ENCODE data around the gene GREB1. TPM values are rescaled to one million over a fixed set of nuclear protein-coding genes. Genes with fewer than 3 reads are reported as not detected.
A peak's percentile ranks its signal among the peaks of the same experiment; 100 is the strongest.

GREB1 gene
- total and polyA plus RNA-seq, 2 of the 13 experiments (the other 11 are each of a cell fraction or from before 2014, with no cell fraction given) = 31.3 to 61.2 TPM

- TF ChIP-seq ZNF468 (CRISPR knock-in tag; IDR thresholded peaks at IDR 0.05) (no peak), ZNF549 (CRISPR knock-in tag; IDR thresholded peaks at IDR 0.05) (no peak), PLRG1 (conservative IDR thresholded peaks at IDR 0.05) (no peak), GABPB1 (CRISPR knock-in tag; IDR thresholded peaks at IDR 0.05) (peak; percentile 59), TBX2 (CRISPR knock-in tag; IDR thresholded peaks at IDR 0.05; ENCODE audit: borderline replicate concordance) (peak; percentile 12; the same call in 1 of the 2 replicates), MZF1 (CRISPR knock-in tag; IDR thresholded peaks at IDR 0.05; ENCODE audit: borderline replicate concordance) (no peak), FLYWCH1 (CRISPR knock-in tag; IDR thresholded peaks at IDR 0.05) (no peak), SRF (IDR thresholded peaks at IDR 0.05; ENCODE audit: low read depth, low read length) (no peak), ZFYVE20 (CRISPR knock-in tag; IDR thresholded peaks at IDR 0.05; ENCODE audit: borderline replicate concordance, low read depth) (0 out of 2 replicates have a peak, but pooled peaks have one; percentile 32), TP53 (CRISPR knock-in tag; conservative IDR thresholded peaks at IDR 0.05) (no peak), SALL1 (CRISPR knock-in tag; IDR thresholded peaks at IDR 0.05) (no peak), GPN1 (CRISPR knock-in tag; IDR thresholded peaks at IDR 0.05; ENCODE audit: borderline replicate concordance) (no peak), E2F5 (CRISPR knock-in tag; conservative IDR thresholded peaks at IDR 0.05) (no peak), CBX5 (CRISPR knock-in tag; IDR thresholded peaks at IDR 0.05; ENCODE audit: borderline replicate concordance) (no peak), ZNF260 (CRISPR knock-in tag; IDR thresholded peaks at IDR 0.05; ENCODE audit: borderline replicate concordance, low read depth) (no peak)
- TF ChIP-seq, protein P1, sequence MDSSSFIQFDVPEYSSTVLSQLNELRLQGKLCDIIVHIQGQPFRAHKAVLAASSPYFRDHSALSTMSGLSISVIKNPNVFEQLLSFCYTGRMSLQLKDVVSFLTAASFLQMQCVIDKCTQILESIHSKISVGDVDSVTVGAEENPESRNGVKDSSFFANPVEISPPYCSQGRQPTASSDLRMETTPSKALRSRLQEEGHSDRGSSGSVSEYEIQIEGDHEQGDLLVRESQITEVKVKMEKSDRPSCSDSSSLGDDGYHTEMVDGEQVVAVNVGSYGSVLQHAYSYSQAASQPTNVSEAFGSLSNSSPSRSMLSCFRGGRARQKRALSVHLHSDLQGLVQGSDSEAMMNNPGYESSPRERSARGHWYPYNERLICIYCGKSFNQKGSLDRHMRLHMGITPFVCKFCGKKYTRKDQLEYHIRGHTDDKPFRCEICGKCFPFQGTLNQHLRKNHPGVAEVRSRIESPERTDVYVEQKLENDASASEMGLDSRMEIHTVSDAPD (CRISPR knock-in tag; IDR thresholded peaks at IDR 0.05) = no peak
- TF ChIP-seq, protein P2, sequence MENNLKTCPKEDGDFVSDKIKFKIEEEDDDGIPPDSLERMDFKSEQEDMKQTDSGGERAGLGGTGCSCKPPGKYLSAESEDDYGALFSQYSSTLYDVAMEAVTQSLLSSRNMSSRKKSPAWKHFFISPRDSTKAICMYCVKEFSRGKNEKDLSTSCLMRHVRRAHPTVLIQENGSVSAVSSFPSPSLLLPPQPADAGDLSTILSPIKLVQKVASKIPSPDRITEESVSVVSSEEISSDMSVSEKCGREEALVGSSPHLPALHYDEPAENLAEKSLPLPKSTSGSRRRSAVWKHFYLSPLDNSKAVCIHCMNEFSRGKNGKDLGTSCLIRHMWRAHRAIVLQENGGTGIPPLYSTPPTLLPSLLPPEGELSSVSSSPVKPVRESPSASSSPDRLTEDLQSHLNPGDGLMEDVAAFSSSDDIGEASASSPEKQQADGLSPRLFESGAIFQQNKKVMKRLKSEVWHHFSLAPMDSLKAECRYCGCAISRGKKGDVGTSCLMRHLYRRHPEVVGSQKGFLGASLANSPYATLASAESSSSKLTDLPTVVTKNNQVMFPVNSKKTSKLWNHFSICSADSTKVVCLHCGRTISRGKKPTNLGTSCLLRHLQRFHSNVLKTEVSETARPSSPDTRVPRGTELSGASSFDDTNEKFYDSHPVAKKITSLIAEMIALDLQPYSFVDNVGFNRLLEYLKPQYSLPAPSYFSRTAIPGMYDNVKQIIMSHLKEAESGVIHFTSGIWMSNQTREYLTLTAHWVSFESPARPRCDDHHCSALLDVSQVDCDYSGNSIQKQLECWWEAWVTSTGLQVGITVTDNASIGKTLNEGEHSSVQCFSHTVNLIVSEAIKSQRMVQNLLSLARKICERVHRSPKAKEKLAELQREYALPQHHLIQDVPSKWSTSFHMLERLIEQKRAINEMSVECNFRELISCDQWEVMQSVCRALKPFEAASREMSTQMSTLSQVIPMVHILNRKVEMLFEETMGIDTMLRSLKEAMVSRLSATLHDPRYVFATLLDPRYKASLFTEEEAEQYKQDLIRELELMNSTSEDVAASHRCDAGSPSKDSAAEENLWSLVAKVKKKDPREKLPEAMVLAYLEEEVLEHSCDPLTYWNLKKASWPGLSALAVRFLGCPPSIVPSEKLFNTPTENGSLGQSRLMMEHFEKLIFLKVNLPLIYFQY (CRISPR knock-in tag; IDR thresholded peaks at IDR 0.05; ENCODE audit: borderline replicate concordance) = 0 out of 2 replicates have a peak, but pooled peaks have one; percentile 27
- TF ChIP-seq, protein P3, sequence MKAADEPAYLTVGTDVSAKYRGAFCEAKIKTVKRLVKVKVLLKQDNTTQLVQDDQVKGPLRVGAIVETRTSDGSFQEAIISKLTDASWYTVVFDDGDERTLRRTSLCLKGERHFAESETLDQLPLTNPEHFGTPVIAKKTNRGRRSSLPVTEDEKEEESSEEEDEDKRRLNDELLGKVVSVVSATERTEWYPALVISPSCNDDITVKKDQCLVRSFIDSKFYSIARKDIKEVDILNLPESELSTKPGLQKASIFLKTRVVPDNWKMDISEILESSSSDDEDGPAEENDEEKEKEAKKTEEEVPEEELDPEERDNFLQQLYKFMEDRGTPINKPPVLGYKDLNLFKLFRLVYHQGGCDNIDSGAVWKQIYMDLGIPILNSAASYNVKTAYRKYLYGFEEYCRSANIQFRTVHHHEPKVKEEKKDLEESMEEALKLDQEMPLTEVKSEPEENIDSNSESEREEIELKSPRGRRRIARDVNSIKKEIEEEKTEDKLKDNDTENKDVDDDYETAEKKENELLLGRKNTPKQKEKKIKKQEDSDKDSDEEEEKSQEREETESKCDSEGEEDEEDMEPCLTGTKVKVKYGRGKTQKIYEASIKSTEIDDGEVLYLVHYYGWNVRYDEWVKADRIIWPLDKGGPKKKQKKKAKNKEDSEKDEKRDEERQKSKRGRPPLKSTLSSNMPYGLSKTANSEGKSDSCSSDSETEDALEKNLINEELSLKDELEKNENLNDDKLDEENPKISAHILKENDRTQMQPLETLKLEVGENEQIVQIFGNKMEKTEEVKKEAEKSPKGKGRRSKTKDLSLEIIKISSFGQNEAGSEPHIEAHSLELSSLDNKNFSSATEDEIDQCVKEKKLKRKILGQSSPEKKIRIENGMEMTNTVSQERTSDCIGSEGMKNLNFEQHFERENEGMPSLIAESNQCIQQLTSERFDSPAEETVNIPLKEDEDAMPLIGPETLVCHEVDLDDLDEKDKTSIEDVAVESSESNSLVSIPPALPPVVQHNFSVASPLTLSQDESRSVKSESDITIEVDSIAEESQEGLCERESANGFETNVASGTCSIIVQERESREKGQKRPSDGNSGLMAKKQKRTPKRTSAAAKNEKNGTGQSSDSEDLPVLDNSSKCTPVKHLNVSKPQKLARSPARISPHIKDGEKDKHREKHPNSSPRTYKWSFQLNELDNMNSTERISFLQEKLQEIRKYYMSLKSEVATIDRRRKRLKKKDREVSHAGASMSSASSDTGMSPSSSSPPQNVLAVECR (CRISPR knock-in tag; IDR thresholded peaks at IDR 0.05; ENCODE audit: borderline replicate concordance) = peak; percentile 15; the same call in 1 of the 2 replicates
- TF ChIP-seq, protein P4, sequence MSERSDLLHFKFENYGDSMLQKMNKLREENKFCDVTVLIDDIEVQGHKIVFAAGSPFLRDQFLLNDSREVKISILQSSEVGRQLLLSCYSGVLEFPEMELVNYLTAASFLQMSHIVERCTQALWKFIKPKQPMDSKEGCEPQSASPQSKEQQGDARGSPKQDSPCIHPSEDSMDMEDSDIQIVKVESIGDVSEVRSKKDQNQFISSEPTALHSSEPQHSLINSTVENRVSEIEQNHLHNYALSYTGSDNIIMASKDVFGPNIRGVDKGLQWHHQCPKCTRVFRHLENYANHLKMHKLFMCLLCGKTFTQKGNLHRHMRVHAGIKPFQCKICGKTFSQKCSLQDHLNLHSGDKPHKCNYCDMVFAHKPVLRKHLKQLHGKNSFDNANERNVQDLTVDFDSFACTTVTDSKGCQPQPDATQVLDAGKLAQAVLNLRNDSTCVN (CRISPR knock-in tag; IDR thresholded peaks at IDR 0.05; ENCODE audit: borderline replicate concordance) = no peak
These were observed 122.8 kb downstream of the GREB1 start (continued) for GRCh38 chr2:11656671-11657101.

Measured in HepG2 (cell line).